GM10248 (cell line): ENCODE measurements around the gene UMODL1.

Experiments
- CTCF ChIA-PET: fragments of 300-600 bp; sonication (Branson Sonifier 250); formaldehyde crosslinking; extraction: SDS; loops from one replicate; lab custom pipeline; 2021; ENCODE audit warnings: antibody characterized with exemption; lab: Yijun Ruan, JAX
- POLR2A ChIA-PET: fragments of 350-650 bp; sonication (Branson Sonifier 250); formaldehyde crosslinking; extraction: SDS; loops from one replicate; lab custom pipeline; 2020; ENCODE audit warnings: antibody characterized with exemption; lab: Yijun Ruan, JAX
- DNase-seq: peaks from one replicate; pipeline ENCODE4 v3.0.0; 2012; ENCODE audit errors: extremely low spot score
- CTCF ChIP-seq: IDR thresholded peaks from 2 replicates; pipeline ENCODE4 v1.5.1; 2012; ENCODE audit warnings: mild to moderate bottlenecking, low read depth; ENCODE audit errors: extremely low read depth, missing control alignments, control extremely low read depth

UMODL1 gene

GRCh38 chr21:42088658-42089057 lies 17.5 kb downstream of the UMODL1 start:
- ChIA-PET CTCF (no interaction called here), POLR2A (no interaction called here)
- no peak for DNase-seq
- TF ChIP-seq CTCF: no peak

- DNase-seq: no peak
- POLR2A ChIA-PET: no interaction called here
- no peak for TF ChIP-seq CTCF
- CTCF ChIA-PET: interaction anchor here (1.0 to 1.3 kb wide), 2 partner anchors 19 to 273 kb away, joined by 3 read pairs; no protein-coding TSS in a partner anchor
Observed at GRCh38 chr21:42089093-42089631, 18.0 kb downstream of the UMODL1 start.

- POLR2A ChIA-PET: no interaction called here
- no peak for DNase-seq
- TF ChIP-seq CTCF: no peak
- CTCF ChIA-PET: interaction anchor here (1.0 to 1.3 kb wide), 3 partner anchors 11 to 274 kb away, joined by 3 to 5 read pairs (median 3); no protein-coding TSS in a partner anchor
Observed at GRCh38 chr21:42089665-42090310, 18.7 kb downstream of the UMODL1 start.

- POLR2A ChIA-PET: no interaction called here
- CTCF ChIA-PET: interaction anchor here (1.1 to 3.8 kb wide), 5 partner anchors 9 to 25 kb away, joined by 3 to 14 read pairs (median 6); no protein-coding TSS in a partner anchor
- no peak for TF ChIP-seq CTCF
- no peak for DNase-seq
Observed at GRCh38 chr21:42091899-42092508, 20.9 kb downstream of the UMODL1 start.

GRCh38 chr21:42092771-42093170 lies 21.7 kb downstream of the UMODL1 start:
- no peak for DNase-seq
- ChIA-PET CTCF (interaction anchor here (1.1 to 3.8 kb wide), 5 partner anchors 10 to 25 kb away, joined by 3 to 14 read pairs (median 6); no protein-coding TSS in a partner anchor), POLR2A (interaction anchor here (0.7 kb wide), 1 partner anchor 113 kb away, joined by 3 read pairs; no protein-coding TSS in a partner anchor)
- TF ChIP-seq CTCF: no peak

- DNase-seq: no peak
- POLR2A ChIA-PET: interaction anchor here (0.7 kb wide), 1 partner anchor 113 kb away, joined by 3 read pairs; no protein-coding TSS in a partner anchor
- CTCF ChIA-PET: interaction anchor here (1.7 to 3.8 kb wide), 4 partner anchors 10 to 24 kb away, joined by 5 to 14 read pairs (median 8); no protein-coding TSS in a partner anchor
- no peak for TF ChIP-seq CTCF
Observed at GRCh38 chr21:42093186-42093585, 22.1 kb downstream of the UMODL1 start.
